Measurements from ENCODE around the gene CD70. TPM values are rescaled to one million over a fixed set of nuclear protein-coding genes. Genes with fewer than 3 reads are reported as not detected.

CD70 gene
- total and polyA plus RNA-seq, 11 donors = 0.23 to 0.68 (median 0.37) TPM; not detected in 8

DNA sequence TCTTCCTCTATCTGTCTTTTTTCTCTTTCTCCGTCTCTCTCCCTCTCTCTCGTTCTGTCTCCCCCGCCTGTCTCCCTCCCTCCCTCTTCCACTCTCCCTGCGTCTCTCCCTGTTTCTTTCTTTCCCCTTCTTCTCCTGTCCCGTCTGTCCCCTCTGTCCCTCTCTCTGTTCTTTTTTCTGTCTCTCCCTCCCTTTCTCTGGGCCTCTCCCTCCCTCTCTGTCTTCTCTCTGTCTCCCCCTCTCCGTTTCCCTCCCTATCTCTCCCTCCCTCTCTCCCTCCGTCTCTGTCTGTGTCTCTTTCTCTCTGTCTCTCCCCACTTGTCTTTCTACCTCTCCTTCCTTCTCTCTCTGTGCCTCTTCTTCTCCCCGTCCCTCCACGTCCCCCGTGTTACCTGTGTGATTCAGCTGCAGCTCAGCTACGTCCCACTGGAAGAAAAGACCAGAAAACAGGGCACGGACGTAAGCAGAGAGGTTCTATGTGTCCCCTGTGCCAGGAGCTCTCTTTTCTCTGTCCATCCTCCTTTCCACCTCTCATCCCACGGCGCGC lies 1.2 kb downstream of the CD70 start:
- peaks cover 0 to 43% (median 8%) of the 10 kb centered on the region in 12 donors for H3K4me1 ChIP-seq
- no peaks in the 10 kb centered on the region for H3K9me3 ChIP-seq
- peak overlapping the region in 1 of 12 donors; percentile 8 for H3K4me3 ChIP-seq
- intact Hi-C loops (cut with DNase I) = no loop called here
- DNase-seq (no peak), ATAC-seq (no peak)
- TF ChIP-seq POLR2A (IDR thresholded peaks at IDR 0.05) (no peak), CTCF (IDR thresholded peaks at IDR 0.05) (no peak)
- H3K27ac ChIP-seq = no peak overlapping the region
- H3K36me3 ChIP-seq = no peaks in the 10 kb centered on the region
- 2 to 3% (median 2%) methylated on average over 16 of the region's 16 CpGs for WGBS, 4 donors
- peaks cover 24 to 100% (median 80%) of the 10 kb centered on the region in 9 donors for H3K27me3 ChIP-seq

GRCh38 chr19:6588508-6589345 lies 2.2 kb downstream of the CD70 start:
- H3K9me3 ChIP-seq = no peaks in the 10 kb centered on the region
- H3K27me3 ChIP-seq = peaks cover 24 to 100% (median 82%) of the 10 kb centered on the region in 9 donors
- no peak overlapping the region for H3K4me3 ChIP-seq
- 1 to 5% (median 4%) methylated on average over 20 of the region's 20 CpGs for WGBS, 4 donors
- H3K4me1 ChIP-seq = peaks cover 0 to 43% (median 8%) of the 10 kb centered on the region in 12 donors
- no peaks in the 10 kb centered on the region for H3K36me3 ChIP-seq
- ATAC-seq (no peak), DNase-seq (no peak)
- intact Hi-C loops (cut with DNase I) = no loop called here
- TF ChIP-seq CTCF (IDR thresholded peaks at IDR 0.05) = no peak
- TF ChIP-seq POLR2A (IDR thresholded peaks at IDR 0.05) = no peak
- H3K27ac ChIP-seq = no peak overlapping the region

GRCh38 chr19:6587998-6588507 lies 2.9 kb downstream of the CD70 start:
- intact Hi-C loops (cut with DNase I) = no loop called here
- Histone ChIP-seq H3K36me3 (no peaks in the 10 kb centered on the region), H3K4me3 (no peak overlapping the region), H3K4me1 (peaks cover 0 to 43% (median 8%) of the 10 kb centered on the region in 12 donors), H3K27me3 (peaks cover 24 to 95% (median 81%) of the 10 kb centered on the region in 9 donors), H3K9me3 (no peaks in the 10 kb centered on the region), H3K27ac (no peak overlapping the region)
- TF ChIP-seq CTCF (IDR thresholded peaks at IDR 0.05) (no peak), POLR2A (IDR thresholded peaks at IDR 0.05) (no peak)
- no peak for DNase-seq
- 6 to 11% (median 8%) methylated on average over 8 to 9 of the region's 9 CpGs for WGBS, 4 donors
- ATAC-seq = no peak

Measured in heart left ventricle (tissue), 16 donors.